GM21737 (cell line): Measurements from ENCODE around the gene TAS1R1.
"Not testable (repeated sequence)": the region's sequence is repeated elsewhere in the genome, so short reads cannot be mapped to it uniquely, and the experiment has no call there.

Experiments used
- ATAC-seq: cut with Tn5 transposase; IDR thresholded peaks from one replicate; pipeline ENCODE4 v1.9.1; 2021; ENCODE audit warnings: mild to moderate bottlenecking, moderate library complexity; ENCODE audit not compliant: unreplicated experiment

Gene TAS1R1

GRCh38 chr1:6588128-6588892 is 33.2 kb downstream of the TAS1R1 start:
- no peak for ATAC-seq

GRCh38 chr1:6588893-6589520 is 33.9 kb downstream of the TAS1R1 start:
- ATAC-seq: no peak

- no peak for ATAC-seq
Measured at GRCh38 chr1:6590046-6590445, 34.9 kb downstream of the TAS1R1 start.

GRCh38 chr1:6591222-6591621 is 36.1 kb downstream of the TAS1R1 start:
- ATAC-seq: no peak

- ATAC-seq: no peak
Measured at GRCh38 chr1:6591644-6592043, 36.5 kb downstream of the TAS1R1 start.

GRCh38 chr1:6592441-6592840 is 37.3 kb downstream of the TAS1R1 start:
- ATAC-seq: no peak

- no peak for ATAC-seq
Measured at GRCh38 chr1:6592865-6593593, 37.9 kb downstream of the TAS1R1 start.

GRCh38 chr1:6593810-6594209 is 38.7 kb downstream of the TAS1R1 start:
- no peak for ATAC-seq

- no peak for ATAC-seq
Measured at GRCh38 chr1:6594977-6595740, 40.1 kb downstream of the TAS1R1 start.

- ATAC-seq: no peak
Measured at GRCh38 chr1:6596351-6596750, 41.2 kb downstream of the TAS1R1 start.

GRCh38 chr1:6596886-6597776 is 42.0 kb downstream of the TAS1R1 start:
- ATAC-seq: no peak

- ATAC-seq: no peak
Measured at GRCh38 chr1:6597777-6598131, 42.6 kb downstream of the TAS1R1 start.

- ATAC-seq: no peak
Measured at GRCh38 chr1:6599141-6599975, 44.3 kb downstream of the TAS1R1 start.

- not testable (repeated sequence) for ATAC-seq
Measured at GRCh38 chr1:6599991-6600390, 44.9 kb downstream of the TAS1R1 start.

GRCh38 chr1:6600410-6601048 is 45.4 kb downstream of the TAS1R1 start:
- no peak for ATAC-seq

- ATAC-seq: peak; percentile 33
Measured at GRCh38 chr1:6601049-6601922, 46.2 kb downstream of the TAS1R1 start.

- ATAC-seq: peak; percentile 26
Measured at GRCh38 chr1:6601923-6602668, 47.0 kb downstream of the TAS1R1 start.
